ENCODE results near the gene IL36B. TPM values are rescaled to one million over a fixed set of nuclear protein-coding genes. Genes with fewer than 3 reads are reported as not detected.

The IL36B gene
- total and polyA plus RNA-seq, 2 experiments from 2014 or later = not detected

DNA sequence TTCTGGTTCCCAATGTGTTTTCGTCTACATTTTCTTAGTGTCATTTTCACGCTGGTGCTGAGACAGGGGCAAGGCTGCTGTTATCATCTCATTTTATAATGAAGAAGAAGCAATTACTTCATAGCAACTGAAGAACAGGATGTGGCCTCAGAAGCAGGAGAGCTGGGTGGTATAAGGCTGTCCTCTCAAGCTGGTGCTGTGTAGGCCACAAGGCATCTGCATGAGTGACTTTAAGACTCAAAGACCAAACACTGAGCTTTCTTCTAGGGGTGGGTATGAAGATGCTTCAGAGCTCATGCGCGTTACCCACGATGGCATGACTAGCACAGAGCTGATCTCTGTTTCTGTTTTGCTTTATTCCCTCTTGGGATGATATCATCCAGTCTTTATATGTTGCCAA, 67.6 kb downstream of the IL36B start:
- no peak overlapping the region for H3K4me3 ChIP-seq
- no peaks in the 10 kb centered on the region for H3K27me3 ChIP-seq
- H3K27ac ChIP-seq = no peak overlapping the region
- TF ChIP-seq, protein P1, sequence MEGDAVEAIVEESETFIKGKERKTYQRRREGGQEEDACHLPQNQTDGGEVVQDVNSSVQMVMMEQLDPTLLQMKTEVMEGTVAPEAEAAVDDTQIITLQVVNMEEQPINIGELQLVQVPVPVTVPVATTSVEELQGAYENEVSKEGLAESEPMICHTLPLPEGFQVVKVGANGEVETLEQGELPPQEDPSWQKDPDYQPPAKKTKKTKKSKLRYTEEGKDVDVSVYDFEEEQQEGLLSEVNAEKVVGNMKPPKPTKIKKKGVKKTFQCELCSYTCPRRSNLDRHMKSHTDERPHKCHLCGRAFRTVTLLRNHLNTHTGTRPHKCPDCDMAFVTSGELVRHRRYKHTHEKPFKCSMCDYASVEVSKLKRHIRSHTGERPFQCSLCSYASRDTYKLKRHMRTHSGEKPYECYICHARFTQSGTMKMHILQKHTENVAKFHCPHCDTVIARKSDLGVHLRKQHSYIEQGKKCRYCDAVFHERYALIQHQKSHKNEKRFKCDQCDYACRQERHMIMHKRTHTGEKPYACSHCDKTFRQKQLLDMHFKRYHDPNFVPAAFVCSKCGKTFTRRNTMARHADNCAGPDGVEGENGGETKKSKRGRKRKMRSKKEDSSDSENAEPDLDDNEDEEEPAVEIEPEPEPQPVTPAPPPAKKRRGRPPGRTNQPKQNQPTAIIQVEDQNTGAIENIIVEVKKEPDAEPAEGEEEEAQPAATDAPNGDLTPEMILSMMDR (IDR thresholded peaks at IDR 0.05; ENCODE audit: low read depth, low read length) = no peak
- no peak for DNase-seq (ENCODE audit: low read depth in 1 of 2, low spot score in 1 of 2)
- H3K36me3 ChIP-seq = no peaks in the 10 kb centered on the region
- H3K4me1 ChIP-seq (ENCODE audit: low read depth) = no peaks in the 10 kb centered on the region
- no peaks in the 10 kb centered on the region for H3K9me3 ChIP-seq (ENCODE audit: low read depth)

DNA sequence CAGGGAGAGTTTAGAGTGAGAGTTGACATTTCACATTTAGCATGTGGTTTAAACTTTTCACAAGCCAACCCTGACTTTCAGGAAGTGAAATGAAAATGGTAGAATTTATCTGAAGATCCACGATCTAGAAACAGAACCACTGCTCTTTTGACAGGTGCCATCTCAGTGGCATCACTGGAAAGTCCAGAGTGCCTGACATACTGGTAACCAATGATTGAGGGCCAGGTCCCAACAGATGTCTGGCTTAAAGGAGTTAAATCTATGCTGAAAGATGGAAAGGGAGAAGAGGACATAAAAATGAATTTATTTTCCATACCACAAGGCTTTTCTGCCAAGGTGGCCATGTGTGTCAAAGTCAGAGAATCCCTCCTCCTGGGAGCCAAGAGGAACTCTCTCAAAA, 72.1 kb downstream of the IL36B start:
- TF ChIP-seq, protein P1 (IDR thresholded peaks at IDR 0.05; ENCODE audit: low read depth, low read length) = no peak
- Histone ChIP-seq H3K36me3 (no peaks in the 10 kb centered on the region), H3K27me3 (no peaks in the 10 kb centered on the region), H3K4me3 (no peak overlapping the region), H3K9me3 (ENCODE audit: low read depth) (no peaks in the 10 kb centered on the region), H3K4me1 (ENCODE audit: low read depth) (no peaks in the 10 kb centered on the region), H3K27ac (no peak overlapping the region)
- no peak for DNase-seq (ENCODE audit: low read depth in 1 of 2, low spot score in 1 of 2)

DNA sequence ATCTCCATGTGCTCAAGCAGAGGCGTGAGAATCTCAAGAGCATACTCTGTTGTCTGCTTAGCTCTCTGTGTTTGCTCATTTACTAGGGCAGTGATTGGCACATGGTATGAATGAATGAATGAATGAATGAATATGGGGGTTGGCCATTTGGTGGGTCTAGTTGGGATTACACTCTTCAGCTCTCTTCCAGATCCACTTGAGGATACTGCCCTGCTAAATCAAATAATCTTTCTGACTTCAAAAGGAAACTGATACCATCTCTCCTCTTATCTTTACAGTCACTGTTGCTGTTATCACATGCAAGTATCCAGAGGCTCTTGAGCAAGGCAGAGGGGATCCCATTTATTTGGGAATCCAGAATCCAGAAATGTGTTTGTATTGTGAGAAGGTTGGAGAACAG, 72.9 kb downstream of the IL36B start:
- Histone ChIP-seq H3K9me3 (ENCODE audit: low read depth) (no peaks in the 10 kb centered on the region), H3K36me3 (no peaks in the 10 kb centered on the region), H3K27ac (no peak overlapping the region), H3K27me3 (no peaks in the 10 kb centered on the region), H3K4me3 (no peak overlapping the region), H3K4me1 (ENCODE audit: low read depth) (no peaks in the 10 kb centered on the region)
- TF ChIP-seq, protein P1 (IDR thresholded peaks at IDR 0.05; ENCODE audit: low read depth, low read length) = no peak
- no peak for DNase-seq (ENCODE audit: low read depth in 1 of 2, low spot score in 1 of 2)

DNA sequence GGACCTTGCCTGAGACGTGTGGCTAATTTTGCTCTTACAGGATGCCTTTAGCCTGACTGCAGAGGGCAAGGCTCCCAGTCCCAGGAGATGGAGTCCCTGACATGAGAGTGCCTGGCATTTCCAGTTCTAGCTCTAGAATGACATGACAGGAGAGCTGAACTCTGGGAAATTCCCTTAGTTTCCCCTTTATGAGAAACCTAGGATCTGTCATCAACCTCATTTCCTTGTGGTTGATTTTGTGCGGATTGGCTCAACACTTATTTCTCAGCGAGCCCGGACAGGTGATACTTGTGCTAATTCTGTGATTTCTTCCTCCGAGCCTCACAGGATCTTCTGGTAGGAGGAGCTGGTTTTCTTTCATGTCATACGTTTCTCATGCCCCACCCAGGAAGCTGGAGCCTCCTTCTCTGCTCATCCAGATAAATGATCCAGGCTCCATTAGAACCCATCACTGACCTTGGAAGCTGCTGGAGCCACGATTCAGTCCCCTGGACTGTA, 75.1 kb downstream of the IL36B start, which contains the start of gene IL36G:
TSS of gene IL36G (plus strand) at position 448 of the 498 bp plus-strand sequence. CDS start 633 bp downstream, outside the sequence.
- Histone ChIP-seq H3K9me3 (ENCODE audit: low read depth) (no peaks in the 10 kb centered on the region), H3K27me3 (no peaks in the 10 kb centered on the region), H3K36me3 (no peaks in the 10 kb centered on the region), H3K27ac (no peak within 1 kb of the TSS), H3K4me3 (no peak within 1 kb of the TSS), H3K4me1 (ENCODE audit: low read depth) (no peaks in the 10 kb centered on the region)
- no peak for DNase-seq (ENCODE audit: low read depth in 1 of 2, low spot score in 1 of 2)
- TF ChIP-seq, protein P1 (IDR thresholded peaks at IDR 0.05; ENCODE audit: low read depth, low read length) = no peak

Other genes with a start within 250 kb of the IL36B start
- not detected in 2 replicates for gene IL1B, start 216.1 kb downstream of the IL36B start, total RNA-seq
- gene IL1B, start 216.1 kb downstream of the IL36B start, polyA plus RNA-seq = not detected in 2 replicates
- gene IL37, start 141.7 kb downstream of the IL36B start, total RNA-seq = not detected in 2 replicates
- not detected in 2 replicates for gene IL37, start 141.7 kb downstream of the IL36B start, polyA plus RNA-seq
- 0.30 TPM in 1 of 2 replicates, not detected in the other for gene IL36G, start 74.9 kb downstream of the IL36B start, total RNA-seq
- not detected in 2 replicates for gene IL36G, start 74.9 kb downstream of the IL36B start, polyA plus RNA-seq
- not detected in 2 replicates for gene IL36A, start 47.4 kb downstream of the IL36B start, total RNA-seq
- gene IL36A, start 47.4 kb downstream of the IL36B start, polyA plus RNA-seq = not detected in 2 replicates
- not detected in 2 replicates for gene IL36RN, start 6.3 kb upstream of the IL36B start, total RNA-seq
- gene IL36RN, start 6.3 kb upstream of the IL36B start, polyA plus RNA-seq = not detected in 2 replicates
- not detected in 2 replicates for gene IL1F10, start 15.1 kb upstream of the IL36B start, total RNA-seq
- gene IL1F10, start 15.1 kb upstream of the IL36B start, polyA plus RNA-seq = not detected in 2 replicates
- gene IL1RN, start 74.7 kb upstream of the IL36B start, total RNA-seq = not detected in 2 replicates
- not detected in 2 replicates for gene IL1RN, start 74.7 kb upstream of the IL36B start, polyA plus RNA-seq
- 5.4 and 9.0 TPM in 2 replicates for gene PSD4, start 121.1 kb upstream of the IL36B start, total RNA-seq
- 2.5 and 3.8 TPM in 2 replicates for gene PSD4, start 121.1 kb upstream of the IL36B start, polyA plus RNA-seq
- gene PAX8, start 226.1 kb upstream of the IL36B start, total RNA-seq = not detected in 2 replicates
- gene PAX8, start 226.1 kb upstream of the IL36B start, polyA plus RNA-seq = not detected in 2 replicates